ENCODE measurements around the gene MAN2A2.

The MAN2A2 gene

GRCh38 chr15:90883526-90883975 lies 19.6 kb upstream of the MAN2A2 start:
- H3K4me3 ChIP-seq (ENCODE audit: low read depth, low read length) = no peak overlapping the region
- no peak for DNase-seq (ENCODE audit: low read depth, low spot score)
- in situ Hi-C loops (cut with HindIII; ENCODE audit: low sequenced_read_pairs) = no loop called here
- no peak for TF ChIP-seq CTCF (IDR thresholded peaks at IDR 0.05; ENCODE audit: low read depth, low read length)

GRCh38 chr15:90883976-90884718 lies 19.0 kb upstream of the MAN2A2 start, which contains the start of gene FES:
Gene FES (plus strand): TSS chr15:90884504. CDS start chr15:90885046, 542 bp downstream.
- TF ChIP-seq CTCF (IDR thresholded peaks at IDR 0.05; ENCODE audit: low read depth, low read length) = no peak
- DNase-seq (ENCODE audit: low read depth, low spot score) = peak; percentile 56
- in situ Hi-C loops (cut with HindIII; ENCODE audit: low sequenced_read_pairs) = no loop called here
- H3K4me3 ChIP-seq (ENCODE audit: low read depth, low read length) = peak within 1 kb of the TSS; percentile 39

- in situ Hi-C loops (cut with HindIII; ENCODE audit: low sequenced_read_pairs) = no loop called here
- no peak for DNase-seq (ENCODE audit: low read depth, low spot score)
- no peak for TF ChIP-seq CTCF (IDR thresholded peaks at IDR 0.05; ENCODE audit: low read depth, low read length)
- H3K4me3 ChIP-seq (ENCODE audit: low read depth, low read length) = peak overlapping the region; percentile 39
Measured at GRCh38 chr15:90884719-90885431, 18.2 kb upstream of the MAN2A2 start.

GRCh38 chr15:90885432-90886290 lies 17.4 kb upstream of the MAN2A2 start:
- in situ Hi-C loops (cut with HindIII; ENCODE audit: low sequenced_read_pairs) = no loop called here
- peak; percentile 66 for DNase-seq (ENCODE audit: low read depth, low spot score)
- peak; percentile 98 for TF ChIP-seq CTCF (IDR thresholded peaks at IDR 0.05; ENCODE audit: low read depth, low read length)
- no peak overlapping the region for H3K4me3 ChIP-seq (ENCODE audit: low read depth, low read length)

- no peak for TF ChIP-seq CTCF (IDR thresholded peaks at IDR 0.05; ENCODE audit: low read depth, low read length)
- in situ Hi-C loops (cut with HindIII; ENCODE audit: low sequenced_read_pairs) = no loop called here
- no peak overlapping the region for H3K4me3 ChIP-seq (ENCODE audit: low read depth, low read length)
- no peak for DNase-seq (ENCODE audit: low read depth, low spot score)
Measured at GRCh38 chr15:90886291-90886614, 16.8 kb upstream of the MAN2A2 start.

- no peak for DNase-seq (ENCODE audit: low read depth, low spot score)
- no peak for TF ChIP-seq CTCF (IDR thresholded peaks at IDR 0.05; ENCODE audit: low read depth, low read length)
- in situ Hi-C loops (cut with HindIII; ENCODE audit: low sequenced_read_pairs) = no loop called here
- H3K4me3 ChIP-seq (ENCODE audit: low read depth, low read length) = no peak overlapping the region
Measured at GRCh38 chr15:90887037-90887481, 16.0 kb upstream of the MAN2A2 start.
